ENCODE data around the gene ASB8.
"Not testable (repeated sequence)": the region's sequence is repeated elsewhere in the genome, so short reads cannot be mapped to it uniquely, and the experiment has no call there.

ASB8 gene

DNA sequence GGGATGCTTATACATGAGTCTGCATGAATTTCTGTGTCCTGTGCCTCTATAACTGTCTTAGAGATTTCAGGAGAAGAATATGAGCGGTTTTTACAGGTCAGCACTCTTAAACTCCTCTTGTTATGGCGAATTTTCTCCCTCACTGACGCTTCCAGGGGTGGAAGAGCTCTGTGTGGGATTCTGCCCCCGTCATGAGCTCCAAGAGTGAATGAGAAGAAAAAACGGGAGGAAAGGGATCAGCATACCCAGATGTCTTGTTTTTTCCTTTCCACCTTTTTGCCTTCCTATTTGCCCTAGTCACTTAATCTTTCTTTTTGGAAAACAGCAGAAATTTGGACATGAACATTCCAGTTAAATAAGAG, 37.5 kb downstream of the ASB8 start:
- TF ChIP-seq, protein P1, sequence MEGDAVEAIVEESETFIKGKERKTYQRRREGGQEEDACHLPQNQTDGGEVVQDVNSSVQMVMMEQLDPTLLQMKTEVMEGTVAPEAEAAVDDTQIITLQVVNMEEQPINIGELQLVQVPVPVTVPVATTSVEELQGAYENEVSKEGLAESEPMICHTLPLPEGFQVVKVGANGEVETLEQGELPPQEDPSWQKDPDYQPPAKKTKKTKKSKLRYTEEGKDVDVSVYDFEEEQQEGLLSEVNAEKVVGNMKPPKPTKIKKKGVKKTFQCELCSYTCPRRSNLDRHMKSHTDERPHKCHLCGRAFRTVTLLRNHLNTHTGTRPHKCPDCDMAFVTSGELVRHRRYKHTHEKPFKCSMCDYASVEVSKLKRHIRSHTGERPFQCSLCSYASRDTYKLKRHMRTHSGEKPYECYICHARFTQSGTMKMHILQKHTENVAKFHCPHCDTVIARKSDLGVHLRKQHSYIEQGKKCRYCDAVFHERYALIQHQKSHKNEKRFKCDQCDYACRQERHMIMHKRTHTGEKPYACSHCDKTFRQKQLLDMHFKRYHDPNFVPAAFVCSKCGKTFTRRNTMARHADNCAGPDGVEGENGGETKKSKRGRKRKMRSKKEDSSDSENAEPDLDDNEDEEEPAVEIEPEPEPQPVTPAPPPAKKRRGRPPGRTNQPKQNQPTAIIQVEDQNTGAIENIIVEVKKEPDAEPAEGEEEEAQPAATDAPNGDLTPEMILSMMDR (IDR thresholded peaks at IDR 0.05; ENCODE audit: low read depth, low read length, missing control alignments): no peak
- no peak for DNase-seq (ENCODE audit: extremely low read depth, low read depth)
- peak overlapping the region; percentile 60 for H3K4me3 ChIP-seq (replicated peaks; ENCODE audit: low read depth, low read length)

DNA sequence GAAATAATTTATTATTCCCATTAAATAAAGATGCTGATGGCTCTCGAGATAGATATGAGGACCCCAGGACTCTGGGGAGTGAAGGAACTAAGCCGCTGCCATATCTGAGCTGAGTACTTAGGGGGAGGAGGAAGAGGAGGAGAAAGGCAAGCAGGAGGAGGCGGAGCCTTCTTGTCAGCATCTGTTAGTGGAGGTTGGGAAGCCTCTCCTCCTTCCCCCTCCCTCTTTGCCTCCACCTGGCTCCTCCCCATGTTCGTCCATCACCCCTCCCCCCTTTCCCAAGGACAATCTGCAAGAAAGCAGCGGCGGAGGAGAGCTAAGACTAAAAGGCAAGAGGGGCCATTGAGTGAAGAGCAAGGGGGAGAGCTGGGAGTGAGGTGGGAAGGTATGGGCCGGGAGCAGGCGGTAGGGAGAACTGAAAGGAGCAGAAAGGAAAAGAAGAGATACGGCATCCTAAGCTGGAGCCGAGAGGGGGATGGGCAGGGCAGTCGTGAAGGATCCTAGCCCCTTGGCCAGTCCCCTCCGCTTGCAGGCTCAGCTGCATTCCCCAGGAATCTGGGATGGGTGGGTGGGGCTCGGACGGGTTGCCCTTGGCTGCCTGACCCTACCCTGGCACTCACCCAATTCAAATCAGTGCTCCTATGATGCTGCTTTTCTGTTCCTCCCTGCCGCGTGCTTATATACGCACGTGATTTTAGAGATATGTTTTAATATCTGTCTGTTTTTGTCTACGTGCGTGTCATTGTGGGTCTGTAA, 38.1 kb downstream of the ASB8 start, which contains the start of gene PFKM:
Gene PFKM (plus strand): TSS at position 287 of the 756 bp plus-strand sequence. CDS start 3,411 bp downstream, outside the sequence.
- peak; percentile 92 for DNase-seq (ENCODE audit: extremely low read depth, low read depth)
- TF ChIP-seq, protein P1 (IDR thresholded peaks at IDR 0.05; ENCODE audit: low read depth, low read length, missing control alignments): no peak
- peak within 1 kb of the TSS; percentile 60 for H3K4me3 ChIP-seq (replicated peaks; ENCODE audit: low read depth, low read length)

DNA sequence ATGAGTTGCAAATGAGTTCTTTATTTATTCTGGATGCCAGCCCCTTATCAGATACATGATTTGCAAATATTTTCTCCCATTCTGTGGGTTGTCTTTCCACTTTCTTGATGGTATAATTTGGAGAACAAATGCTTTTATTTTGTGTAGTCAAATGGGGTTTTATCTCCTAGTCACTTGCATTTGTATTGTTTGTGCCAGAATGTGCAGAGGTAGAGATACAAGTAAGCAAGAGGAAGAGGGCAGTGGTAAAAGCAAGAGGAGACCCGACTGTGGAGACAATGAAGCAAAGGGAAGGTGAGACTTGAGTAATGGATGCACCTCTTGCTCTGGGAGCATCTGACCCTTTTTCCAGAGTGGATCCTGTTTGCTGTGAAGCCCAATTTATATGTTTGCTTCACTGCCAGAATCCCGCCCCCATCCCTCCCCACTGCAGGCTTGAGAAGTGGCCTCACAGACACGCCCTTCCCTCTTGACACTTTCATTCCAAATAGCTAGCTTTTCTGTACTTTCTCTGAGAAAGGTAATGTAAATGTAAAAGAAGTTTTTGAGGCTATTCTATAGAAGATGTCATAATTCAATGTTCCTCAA, 38.9 kb downstream of the ASB8 start:
- H3K4me3 ChIP-seq (replicated peaks; ENCODE audit: low read depth, low read length): peak overlapping the region; percentile 60
- no peak for DNase-seq (ENCODE audit: extremely low read depth, low read depth)
- TF ChIP-seq, protein P1 (IDR thresholded peaks at IDR 0.05; ENCODE audit: low read depth, low read length, missing control alignments): no peak

DNA sequence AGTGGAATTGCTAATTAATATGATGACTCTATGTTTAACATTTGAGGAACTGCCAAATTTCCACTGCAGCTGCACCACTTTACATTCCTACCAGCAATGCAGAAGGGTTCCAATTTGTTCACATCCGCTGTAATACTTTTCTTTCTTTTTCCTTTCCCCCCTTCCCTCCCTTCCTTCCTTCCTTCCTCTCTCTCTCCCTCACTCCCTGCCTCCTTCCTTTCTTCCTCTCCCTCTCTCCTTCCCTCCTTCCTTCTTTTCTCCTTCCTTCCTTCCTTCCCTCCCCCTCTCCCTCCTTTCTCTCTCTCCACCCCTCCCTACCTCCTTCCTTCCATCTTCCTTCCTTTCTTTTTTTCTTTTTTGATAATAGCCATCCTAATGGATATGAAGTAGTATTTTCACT, 41.4 kb downstream of the ASB8 start:
- no peak for DNase-seq (ENCODE audit: extremely low read depth, low read depth)
- H3K4me3 ChIP-seq (replicated peaks; ENCODE audit: low read depth, low read length): no peak overlapping the region
- TF ChIP-seq, protein P1 (IDR thresholded peaks at IDR 0.05; ENCODE audit: low read depth, low read length, missing control alignments): no peak

DNA sequence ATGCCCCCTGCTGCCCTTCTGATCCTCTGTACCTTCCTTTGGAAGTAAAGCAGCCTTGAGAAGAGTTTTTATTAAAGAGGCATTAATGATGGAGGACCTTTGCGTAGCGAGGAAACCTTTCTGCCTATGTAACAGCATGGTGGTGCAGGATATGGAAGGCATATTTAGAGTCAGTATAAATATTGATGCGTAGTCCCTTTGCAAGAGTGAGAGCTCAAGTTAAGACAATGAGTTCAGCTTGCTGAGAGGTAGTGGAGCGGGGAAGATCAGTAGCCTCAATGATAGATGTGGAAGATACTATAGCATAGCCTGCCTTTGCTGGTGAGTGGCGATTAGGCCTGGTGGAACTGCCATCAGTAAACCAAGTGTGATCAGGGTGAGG, 46.0 kb downstream of the ASB8 start:
- not testable (repeated sequence) for DNase-seq (ENCODE audit: extremely low read depth, low read depth); H3K4me3 ChIP-seq (replicated peaks; ENCODE audit: low read depth, low read length)

DNA sequence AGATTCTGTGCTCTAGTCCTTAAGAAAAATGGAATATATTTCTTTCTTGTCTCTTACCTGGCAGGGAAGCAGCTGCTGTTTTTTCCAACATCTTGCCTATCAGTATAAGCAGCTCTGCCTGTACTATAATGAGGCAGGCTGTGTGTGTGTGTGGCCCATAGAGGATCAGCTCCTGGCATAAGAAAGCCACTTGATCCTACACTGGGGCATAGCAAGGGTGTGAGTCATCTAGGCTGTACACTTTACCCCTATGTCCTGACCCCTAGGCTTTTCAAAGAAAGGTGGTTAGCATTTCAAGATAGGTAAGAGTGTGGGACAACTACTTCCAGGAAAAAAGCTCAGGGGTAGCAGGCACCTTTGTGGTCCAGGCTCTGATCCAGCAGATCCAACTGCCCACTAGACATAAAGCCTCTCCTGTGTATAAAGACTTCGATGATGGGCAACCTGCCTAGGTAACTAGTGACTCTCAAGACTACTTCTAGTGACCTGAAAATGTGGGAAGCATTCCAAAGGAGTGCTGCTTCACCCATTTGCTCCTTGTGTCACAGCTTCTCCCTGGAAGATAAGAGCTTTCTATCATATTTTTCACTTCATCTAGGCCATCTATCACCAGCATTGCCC, 46.5 kb downstream of the ASB8 start:
- TF ChIP-seq, protein P1 (IDR thresholded peaks at IDR 0.05; ENCODE audit: low read depth, low read length, missing control alignments): no peak
- DNase-seq (ENCODE audit: extremely low read depth, low read depth): no peak
- H3K4me3 ChIP-seq (replicated peaks; ENCODE audit: low read depth, low read length): no peak overlapping the region

DNA sequence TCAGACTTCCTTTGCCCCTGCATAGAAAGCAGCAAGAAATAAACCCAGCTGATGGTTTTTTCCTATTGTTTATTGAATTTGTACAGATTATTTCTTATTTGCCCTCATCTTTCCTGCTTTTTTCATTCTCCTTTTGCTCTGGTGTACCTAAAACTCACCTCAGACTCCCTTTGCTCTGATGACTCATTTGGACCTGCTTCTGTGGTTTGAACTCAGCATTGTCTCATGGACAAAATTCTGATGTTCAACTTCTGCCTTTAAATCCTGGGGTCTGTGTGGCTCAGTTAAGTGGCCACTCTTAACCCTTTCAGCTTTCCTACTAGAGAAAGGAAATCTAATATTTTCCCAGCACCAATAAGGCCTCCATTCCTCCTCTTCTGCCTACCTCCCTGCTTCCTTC, 47.9 kb downstream of the ASB8 start:
- no peak overlapping the region for H3K4me3 ChIP-seq (replicated peaks; ENCODE audit: low read depth, low read length)
- no peak for DNase-seq (ENCODE audit: extremely low read depth, low read depth)
- TF ChIP-seq, protein P1 (IDR thresholded peaks at IDR 0.05; ENCODE audit: low read depth, low read length, missing control alignments): no peak

All from HFF-Myc (cell line).